Bronchial epithelial cell (primary cell): ENCODE results near the gene HAPLN3. TPM values are rescaled to one million over a fixed set of nuclear protein-coding genes. Genes with fewer than 3 reads are reported as not detected.

Experiments
- DNase-seq: peaks from one replicate; pipeline ENCODE4 v3.0.0-alpha.2; 2010; ENCODE audit warnings: low read depth
- FAIRE-seq: peaks from 2 replicates; lab custom pipeline; 2011; peaks lifted over from hg19 to GRCh38; lab: Jason Lieb, UNC
- H3K27me3 ChIP-seq: 2 replicates; pipeline ENCODE4 v1.5.1; 2011; ENCODE audit warnings: low read length; ENCODE audit not compliant: control insufficient read depth, insufficient read depth
- H3K36me3 ChIP-seq: 2 replicates; pipeline ENCODE4 v1.5.1; 2011; ENCODE audit warnings: low read length; ENCODE audit not compliant: control insufficient read depth, insufficient read depth
- H3K4me3 ChIP-seq: 2 replicates; pipeline ENCODE4 v1.5.1; 2011; ENCODE audit warnings: mild to moderate bottlenecking, low read depth, low read length, control low read depth
- CTCF ChIP-seq: IDR thresholded peaks from 2 replicates; pipeline ENCODE4 v1.5.1; 2011; ENCODE audit warnings: mild to moderate bottlenecking, moderate library complexity, low read length, control low read depth, inconsistent platforms; ENCODE audit not compliant: insufficient read depth, severe bottlenecking
- total RNA-seq: library from RNA; depleted of rRNA; stranded (reverse); fragments of >200 nt; gene quantifications from 2 replicates; pipeline ENCODE4 v1.2.1, GENCODE V29; 2014

The HAPLN3 gene
- total RNA-seq, 1 donor from 2014 or later: 1.1 TPM

DNA sequence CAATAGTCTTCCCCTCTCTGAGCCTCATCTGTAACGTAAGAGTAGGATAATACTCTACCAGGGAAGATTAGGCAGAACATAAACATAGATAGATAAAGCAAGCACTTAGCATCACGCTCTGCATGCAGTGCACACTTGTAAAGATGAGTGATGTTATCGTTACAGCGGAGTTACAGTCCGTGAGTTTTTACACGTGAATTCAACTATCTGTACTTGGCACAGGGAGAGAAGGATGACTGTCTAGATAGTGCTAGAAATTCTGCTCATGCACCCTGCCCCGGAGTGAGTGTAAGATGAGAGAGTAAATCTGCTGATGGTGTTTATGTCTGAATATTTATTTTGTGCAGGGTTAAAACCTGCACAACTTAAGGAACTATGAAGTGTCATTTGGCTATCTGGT lies 35.8 kb downstream of the HAPLN3 start:
- FAIRE-seq (no peak), DNase-seq (no peak)
- no peak for TF ChIP-seq CTCF
- H3K36me3 ChIP-seq: no peaks in the 10 kb centered on the region
- no peaks in the 10 kb centered on the region for H3K27me3 ChIP-seq
- H3K4me3 ChIP-seq: no peak overlapping the region

GRCh38 chr15:88858934-88859333 lies 36.4 kb downstream of the HAPLN3 start:
- H3K27me3 ChIP-seq: no peaks in the 10 kb centered on the region
- TF ChIP-seq CTCF: no peak
- H3K4me3 ChIP-seq: no peak overlapping the region
- DNase-seq (no peak), FAIRE-seq (no peak)
- H3K36me3 ChIP-seq: no peaks in the 10 kb centered on the region

DNA sequence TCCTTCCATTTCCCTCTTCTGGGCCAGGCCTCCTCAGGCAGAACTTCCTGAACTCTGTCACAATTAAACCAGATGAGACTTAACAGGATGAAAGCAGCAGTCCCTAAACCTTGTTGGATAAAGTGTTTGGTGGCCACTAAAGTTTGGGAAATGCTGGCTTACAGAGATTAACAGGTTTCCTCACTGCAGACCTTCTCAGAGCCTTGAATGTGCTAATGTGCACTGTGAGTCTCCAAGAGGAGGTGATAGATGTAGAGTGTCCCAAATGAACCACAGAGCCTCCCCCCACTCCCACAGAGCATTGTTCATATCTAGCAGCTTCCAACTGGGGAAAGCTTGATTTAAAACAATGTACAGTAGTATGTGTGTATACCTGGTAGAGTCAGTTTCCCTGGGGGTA lies 42.9 kb downstream of the HAPLN3 start:
- no peak for FAIRE-seq
- Histone ChIP-seq H3K4me3 (no peak overlapping the region), H3K36me3 (no peaks in the 10 kb centered on the region), H3K27me3 (no peaks in the 10 kb centered on the region)
- DNase-seq: no peak
- TF ChIP-seq CTCF: no peak

- TF ChIP-seq CTCF: no peak
- Histone ChIP-seq H3K4me3 (no peak overlapping the region), H3K27me3 (no peaks in the 10 kb centered on the region), H3K36me3 (no peaks in the 10 kb centered on the region)
- DNase-seq (no peak), FAIRE-seq (no peak)
These were observed 45.8 kb downstream of the HAPLN3 start for GRCh38 chr15:88849376-88850072.

GRCh38 chr15:88848203-88848602 lies 47.1 kb downstream of the HAPLN3 start:
- H3K36me3 ChIP-seq: no peaks in the 10 kb centered on the region
- DNase-seq: no peak
- H3K4me3 ChIP-seq: no peak overlapping the region
- TF ChIP-seq CTCF: no peak
- no peaks in the 10 kb centered on the region for H3K27me3 ChIP-seq
- FAIRE-seq: no peak

DNA sequence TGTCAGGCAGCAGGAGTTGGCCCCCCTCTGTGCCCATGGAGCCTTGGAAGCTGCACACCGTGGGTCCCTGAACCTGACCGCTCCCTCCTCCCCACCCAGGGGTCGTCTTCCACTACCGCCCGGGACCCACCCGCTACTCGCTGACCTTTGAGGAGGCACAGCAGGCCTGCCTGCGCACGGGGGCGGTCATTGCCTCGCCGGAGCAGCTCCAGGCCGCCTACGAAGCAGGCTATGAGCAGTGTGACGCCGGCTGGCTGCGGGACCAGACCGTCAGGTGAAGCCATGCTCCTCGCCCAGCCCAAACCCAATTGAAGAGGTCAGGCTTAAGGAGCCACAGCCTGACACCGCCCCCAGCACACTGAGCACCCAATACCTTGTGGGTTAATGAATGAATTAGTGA lies 48.2 kb downstream of the HAPLN3 start:
- FAIRE-seq (no peak), DNase-seq (no peak)
- H3K27me3 ChIP-seq: no peaks in the 10 kb centered on the region
- H3K36me3 ChIP-seq: no peaks in the 10 kb centered on the region
- no peak overlapping the region for H3K4me3 ChIP-seq
- no peak for TF ChIP-seq CTCF
